Peyer's patch (tissue), 4 donors: Measurements from ENCODE around the gene P2RX7. TPM values are rescaled to one million over a fixed set of nuclear protein-coding genes. Genes with fewer than 3 reads are reported as not detected.

ENCODE experiments used
- DNase-seq, 3 donors: peaks; one replicate each; pipeline ENCODE4 v3.0.0-alpha.2; 2017 to 2019
- H3K27ac ChIP-seq, 4 donors: fragments of 200-600 bp; sonication (generic); one replicate each; pipeline ENCODE4 v1.5.1; 2016 to 2019
- H3K27me3 ChIP-seq, 2 donors: fragments of 200-600 bp; sonication (generic); one replicate each; pipeline ENCODE4 v1.5.1; 2019
- H3K36me3 ChIP-seq, 3 donors: fragments of 200-600 bp; sonication (generic); one replicate each; pipeline ENCODE4 v1.5.1; 2016 to 2019
- H3K4me1 ChIP-seq, 4 donors: fragments of 200-600 bp; sonication (generic); one replicate each; pipeline ENCODE4 v1.5.1; 2016 to 2019
- H3K4me3 ChIP-seq, 4 donors: fragments of 200-600 bp; sonication (generic); 1 replicate in 3 of 4; 2 replicates in 1 of 4; pipeline ENCODE4 v1.5.1; 2016 to 2019; ENCODE audit warnings: mild to moderate bottlenecking in 1 of 4
- H3K9me3 ChIP-seq, 4 donors: fragments of 200-600 bp; sonication (generic); one replicate each; pipeline ENCODE4 v1.5.1; 2016 to 2019; ENCODE audit warnings: mild to moderate bottlenecking in 1 of 4
- CTCF ChIP-seq, 6 experiments: fragments of 450-650 bp in 4 of 6; fragments of 200-600 bp in 2 of 6; sonication (generic) in 1 of 6; IDR thresholded peaks; one replicate each; pipeline ENCODE4 v1.5.1; 2017 to 2019; ENCODE audit warnings: antibody characterized with exemption in 6 of 6, mild to moderate bottlenecking in 3 of 6, moderate library complexity in 1 of 6
- POLR2A ChIP-seq, 2 donors: fragments of 450-650 bp; IDR thresholded peaks; one replicate each; pipeline ENCODE4 v1.5.1; 2017; ENCODE audit warnings: antibody characterized with exemption in 2 of 2, mild to moderate bottlenecking in 2 of 2, moderate library complexity in 2 of 2
- total RNA-seq, 4 donors: library from RNA; depleted of rRNA; stranded (reverse); fragments of >200 nt; gene quantifications; one replicate each; pipeline ENCODE4 v1.1.0, GENCODE V29; 2016

P2RX7 gene
- total RNA-seq, 4 donors from 2014 or later, result 1.0 to 9.1 (median 1.7) TPM; not detected in 1

DNA sequence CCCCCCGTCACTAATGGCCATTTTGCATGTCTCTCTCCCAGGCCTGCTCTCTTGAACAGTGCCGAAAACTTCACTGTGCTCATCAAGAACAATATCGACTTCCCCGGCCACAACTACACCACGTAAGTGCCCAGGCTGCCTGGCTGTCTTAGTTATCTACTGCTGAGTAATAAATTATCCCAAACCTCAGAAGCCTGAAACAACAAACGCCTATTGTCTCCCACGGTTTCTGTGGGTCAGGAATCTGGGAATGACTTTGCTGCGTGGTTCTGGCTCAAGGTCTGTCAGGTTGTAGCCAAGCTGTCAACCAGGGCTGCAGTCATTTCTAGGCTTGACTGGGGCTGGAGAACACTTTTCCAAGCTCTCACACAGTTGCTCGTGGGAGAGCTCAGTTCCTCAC, 32.6 kb downstream of the P2RX7 start:
- Histone ChIP-seq H3K27me3 (no peaks in the 10 kb centered on the region), H3K9me3 (no peaks in the 10 kb centered on the region), H3K4me1 (no peaks in the 10 kb centered on the region), H3K4me3 (no peak overlapping the region), H3K27ac (no peak overlapping the region), H3K36me3 (no peaks in the 10 kb centered on the region)
- TF ChIP-seq CTCF (IDR thresholded peaks at IDR 0.05) (no peak), POLR2A (IDR thresholded peaks at IDR 0.05) (no peak)
- DNase-seq, result no peak

GRCh38 chr12:121166356-121166755, 33.7 kb downstream of the P2RX7 start:
- H3K36me3 ChIP-seq, result no peaks in the 10 kb centered on the region
- DNase-seq, result no peak
- H3K9me3 ChIP-seq, result no peaks in the 10 kb centered on the region
- TF ChIP-seq POLR2A (IDR thresholded peaks at IDR 0.05) (no peak), CTCF (IDR thresholded peaks at IDR 0.05) (no peak)
- H3K4me3 ChIP-seq, result no peak overlapping the region
- H3K27me3 ChIP-seq, result no peaks in the 10 kb centered on the region
- no peak overlapping the region for H3K27ac ChIP-seq
- no peaks in the 10 kb centered on the region for H3K4me1 ChIP-seq

DNA sequence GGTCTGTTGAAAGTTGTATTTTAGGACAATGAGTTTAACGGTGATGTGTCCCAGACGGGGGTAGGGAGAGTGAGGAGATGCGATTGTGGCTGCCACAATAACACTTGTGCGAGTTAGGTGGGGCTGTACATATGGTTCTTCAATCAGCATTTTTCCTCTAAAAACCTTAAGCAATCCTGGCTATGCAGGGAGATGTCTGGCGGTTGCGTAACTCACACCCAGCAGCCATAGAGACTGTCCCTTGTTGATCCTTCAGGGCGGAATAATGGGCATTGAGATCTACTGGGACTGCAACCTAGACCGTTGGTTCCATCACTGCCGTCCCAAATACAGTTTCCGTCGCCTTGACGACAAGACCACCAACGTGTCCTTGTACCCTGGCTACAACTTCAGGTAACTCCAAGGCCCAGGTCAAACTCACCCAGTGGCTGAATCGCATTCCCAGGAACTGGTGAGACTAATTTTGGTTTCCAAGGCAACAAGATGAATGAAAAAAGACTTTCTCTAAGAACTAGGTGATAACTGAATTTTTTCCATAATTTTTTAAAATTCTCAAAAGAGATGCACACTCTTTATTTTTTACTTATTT, 34.6 kb downstream of the P2RX7 start:
- Histone ChIP-seq H3K4me1 (no peaks in the 10 kb centered on the region), H3K9me3 (no peaks in the 10 kb centered on the region), H3K36me3 (no peaks in the 10 kb centered on the region), H3K27ac (no peak overlapping the region), H3K4me3 (no peak overlapping the region), H3K27me3 (no peaks in the 10 kb centered on the region)
- DNase-seq, result no peak
- TF ChIP-seq POLR2A (IDR thresholded peaks at IDR 0.05), result no peak
- no peak for TF ChIP-seq CTCF (IDR thresholded peaks at IDR 0.05)

GRCh38 chr12:121167951-121168350, 35.3 kb downstream of the P2RX7 start:
- no peak for DNase-seq
- no peaks in the 10 kb centered on the region for H3K27me3 ChIP-seq
- no peaks in the 10 kb centered on the region for H3K36me3 ChIP-seq
- TF ChIP-seq CTCF (IDR thresholded peaks at IDR 0.05) (no peak), POLR2A (IDR thresholded peaks at IDR 0.05) (no peak)
- no peak overlapping the region for H3K27ac ChIP-seq
- no peak overlapping the region for H3K4me3 ChIP-seq
- no peaks in the 10 kb centered on the region for H3K9me3 ChIP-seq
- H3K4me1 ChIP-seq, result no peaks in the 10 kb centered on the region

DNA sequence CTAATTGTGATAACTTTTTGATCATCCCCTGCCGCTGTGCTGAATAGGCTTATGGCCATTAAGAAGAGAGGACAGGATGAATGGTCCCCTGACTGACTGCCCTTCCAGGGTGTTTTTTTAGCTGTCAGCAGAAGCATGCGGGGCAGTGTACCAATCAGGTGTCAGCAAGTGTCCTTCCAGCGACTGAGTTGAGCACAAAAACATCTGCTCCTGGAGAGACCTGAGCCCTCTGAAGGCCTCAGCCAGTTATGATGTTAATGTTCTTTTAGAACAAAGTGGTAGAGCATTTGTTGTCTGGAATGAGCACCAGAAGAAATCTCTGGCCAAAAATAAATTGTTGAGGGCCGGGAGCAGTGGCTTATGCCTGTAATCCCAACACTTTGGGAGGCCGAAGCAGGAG, 37.5 kb downstream of the P2RX7 start:
- Histone ChIP-seq H3K27me3 (no peaks in the 10 kb centered on the region), H3K36me3 (no peaks in the 10 kb centered on the region), H3K4me1 (no peaks in the 10 kb centered on the region), H3K9me3 (no peaks in the 10 kb centered on the region), H3K27ac (no peak overlapping the region), H3K4me3 (no peak overlapping the region)
- no peak for DNase-seq
- TF ChIP-seq CTCF (IDR thresholded peaks at IDR 0.05) (no peak), POLR2A (IDR thresholded peaks at IDR 0.05) (no peak)
